ENCODE results near the gene FBXO30. TPM values are rescaled to one million over a fixed set of nuclear protein-coding genes. Genes with fewer than 3 reads are reported as not detected.

Gene FBXO30
- total RNA-seq, 4 donors from 2014 or later: 4.0 to 7.1 (median 4.8) TPM

GRCh38 chr6:145848541-145848940 lies 33.9 kb upstream of the FBXO30 start:
- intact Hi-C loops (cut with DNase I; ENCODE audit: low total_unique reads): no loop called here
- TF ChIP-seq CTCF (IDR thresholded peaks at IDR 0.05): no peak
- TF ChIP-seq POLR2A (IDR thresholded peaks at IDR 0.05): no peak
- DNase-seq (ENCODE audit: low spot score in 2 of 2): no peak
- 90% methylated on average over 2 of the region's 2 CpGs for WGBS, 2 donors
- no peak overlapping the region for H3K4me3 ChIP-seq (ENCODE audit: low read depth, poor library complexity, severe bottlenecking)

GRCh38 chr6:145845557-145845956 lies 31.0 kb upstream of the FBXO30 start:
- no peak for DNase-seq (ENCODE audit: low spot score in 2 of 2)
- 93 to 94% methylated on average over 3 of the region's 3 CpGs for WGBS, 2 donors
- no peak overlapping the region for H3K4me3 ChIP-seq (ENCODE audit: low read depth, poor library complexity, severe bottlenecking)
- intact Hi-C loops (cut with DNase I; ENCODE audit: low total_unique reads): no loop called here
- TF ChIP-seq CTCF (IDR thresholded peaks at IDR 0.05): no peak
- TF ChIP-seq POLR2A (IDR thresholded peaks at IDR 0.05): no peak

GRCh38 chr6:145844933-145845540 lies 30.4 kb upstream of the FBXO30 start:
- no peak for DNase-seq (ENCODE audit: low spot score in 2 of 2)
- intact Hi-C loops (cut with DNase I; ENCODE audit: low total_unique reads): no loop called here
- H3K4me3 ChIP-seq (ENCODE audit: low read depth, poor library complexity, severe bottlenecking): no peak overlapping the region
- 52 to 53% methylated on average over 4 of the region's 4 CpGs for WGBS, 2 donors
- TF ChIP-seq POLR2A (IDR thresholded peaks at IDR 0.05): no peak
- TF ChIP-seq CTCF (IDR thresholded peaks at IDR 0.05): no peak

- TF ChIP-seq CTCF (IDR thresholded peaks at IDR 0.05) (no peak), POLR2A (IDR thresholded peaks at IDR 0.05) (no peak)
- WGBS, 2 donors: 84 to 89% methylated on average over 3 of the region's 3 CpGs
- H3K4me3 ChIP-seq (ENCODE audit: low read depth, poor library complexity, severe bottlenecking): no peak overlapping the region
- intact Hi-C loops (cut with DNase I; ENCODE audit: low total_unique reads): no loop called here
- DNase-seq (ENCODE audit: low spot score in 2 of 2): no peak
Observed at GRCh38 chr6:145842693-145843546, 28.3 kb upstream of the FBXO30 start.

GRCh38 chr6:145841668-145842067 lies 27.1 kb upstream of the FBXO30 start:
- no peak overlapping the region for H3K4me3 ChIP-seq (ENCODE audit: low read depth, poor library complexity, severe bottlenecking)
- WGBS, 2 donors: 80 to 81% methylated on average over 2 of the region's 2 CpGs
- TF ChIP-seq CTCF (IDR thresholded peaks at IDR 0.05): no peak
- TF ChIP-seq POLR2A (IDR thresholded peaks at IDR 0.05): no peak
- no peak for DNase-seq (ENCODE audit: low spot score in 2 of 2)
- intact Hi-C loops (cut with DNase I; ENCODE audit: low total_unique reads): no loop called here

All from lower leg skin (tissue), 4 donors.